ENCODE data around the gene ARAP1. TPM values are rescaled to one million over a fixed set of nuclear protein-coding genes. Genes with fewer than 3 reads are reported as not detected.

Gene ARAP1
- total and polyA plus RNA-seq, 10 donors: 76.7 to 365 (median 270) TPM

- peaks cover 0 to 95% (median 33%) of the 10 kb centered on the region in 7 donors for H3K27me3 ChIP-seq (replicated peaks in 1 of 7)
- intact Hi-C loops (cut with DNase I; ENCODE audit: low total_unique reads): no loop called here
Observed at GRCh38 chr11:72669527-72669926, 82.7 kb downstream of the ARAP1 start.

GRCh38 chr11:72668629-72669347 is 83.4 kb downstream of the ARAP1 start:
- peaks cover 0 to 3% (median 0%) of the 10 kb centered on the region in 6 donors for H3K4me1 ChIP-seq
- DNase-seq: no peak
- H3K27ac ChIP-seq: no peak overlapping the region
- H3K9me3 ChIP-seq: peaks cover 0 to 15% (median 11%) of the 10 kb centered on the region in 8 donors
- TF ChIP-seq POLR2A (IDR thresholded peaks at IDR 0.05): no peak
- no peak for TF ChIP-seq POLR2AphosphoS5 (IDR thresholded peaks at IDR 0.05)
- no peak for TF ChIP-seq CTCF (IDR thresholded peaks at IDR 0.05 in 8 of 11, conservative IDR thresholded peaks at IDR 0.05 in 3 of 11)
- no peak overlapping the region for H3K4me3 ChIP-seq
- peaks cover 0 to 3% (median 0%) of the 10 kb centered on the region in 6 donors for H3K36me3 ChIP-seq
- intact Hi-C loops (cut with DNase I; ENCODE audit: low total_unique reads): no loop called here
- peaks cover 0 to 93% (median 26%) of the 10 kb centered on the region in 7 donors for H3K27me3 ChIP-seq (replicated peaks in 1 of 7)
- 53 to 66% (median 57%) methylated on average over 3 to 7 of the region's 7 CpGs for WGBS, 5 donors

More at GRCh38 chr11:72669527-72669926, 82.7 kb downstream of the ARAP1 start:
- TF ChIP-seq POLR2A (IDR thresholded peaks at IDR 0.05) (no peak), POLR2AphosphoS5 (IDR thresholded peaks at IDR 0.05) (no peak), CTCF (IDR thresholded peaks at IDR 0.05 in 8 of 11, conservative IDR thresholded peaks at IDR 0.05 in 3 of 11) (no peak)
- 68 to 74% (median 73%) methylated on average over 8 of the region's 8 CpGs for WGBS, 5 donors
- no peak for DNase-seq
- Histone ChIP-seq H3K4me1 (peaks cover 0 to 3% (median 0%) of the 10 kb centered on the region in 6 donors), H3K36me3 (peaks cover 0 to 3% (median 0%) of the 10 kb centered on the region in 6 donors), H3K27ac (no peak overlapping the region), H3K4me3 (no peak overlapping the region), H3K9me3 (peaks cover 0 to 15% (median 11%) of the 10 kb centered on the region in 8 donors)

- intact Hi-C loops (cut with DNase I; ENCODE audit: low total_unique reads): no loop called here
- Histone ChIP-seq H3K4me1 (no peaks in the 10 kb centered on the region), H3K36me3 (peaks cover 0 to 3% (median 0%) of the 10 kb centered on the region in 6 donors), H3K4me3 (no peak overlapping the region), H3K27ac (no peak overlapping the region), H3K27me3 (replicated peaks in 1 of 7) (peaks cover 0 to 67% (median 14%) of the 10 kb centered on the region in 7 donors), H3K9me3 (peaks cover 0 to 15% (median 11%) of the 10 kb centered on the region in 8 donors)
- no peak for DNase-seq
- TF ChIP-seq POLR2AphosphoS5 (IDR thresholded peaks at IDR 0.05) (no peak), CTCF (IDR thresholded peaks at IDR 0.05 in 8 of 11, conservative IDR thresholded peaks at IDR 0.05 in 3 of 11) (no peak), POLR2A (IDR thresholded peaks at IDR 0.05) (no peak)
- WGBS, 5 donors: 41 to 50% (median 47%) methylated on average over 6 of the region's 6 CpGs
Observed at GRCh38 chr11:72665911-72666472, 86.2 kb downstream of the ARAP1 start.

GRCh38 chr11:72662036-72662435 is 90.2 kb downstream of the ARAP1 start:
- intact Hi-C loops (cut with DNase I; ENCODE audit: low total_unique reads): no loop called here
- WGBS, 5 donors: 79 to 92% (median 86%) methylated on average over 5 of the region's 5 CpGs

More at GRCh38 chr11:72662036-72662435, 90.2 kb downstream of the ARAP1 start:
- Histone ChIP-seq H3K4me3 (no peak overlapping the region), H3K27ac (no peak overlapping the region), H3K4me1 (no peaks in the 10 kb centered on the region), H3K36me3 (no peaks in the 10 kb centered on the region), H3K27me3 (replicated peaks in 1 of 7) (peaks cover 0 to 40% (median 8%) of the 10 kb centered on the region in 7 donors), H3K9me3 (peaks cover 0 to 1% (median 0%) of the 10 kb centered on the region in 8 donors)
- TF ChIP-seq CTCF (IDR thresholded peaks at IDR 0.05 in 8 of 11, conservative IDR thresholded peaks at IDR 0.05 in 3 of 11): no peak
- no peak for TF ChIP-seq POLR2A (IDR thresholded peaks at IDR 0.05)
- TF ChIP-seq POLR2AphosphoS5 (IDR thresholded peaks at IDR 0.05): no peak
- no peak for DNase-seq

All from spleen (tissue), 11 donors.